H1 (cell line): Measurements from ENCODE around the gene PRKAR2B.

Source experiments
- CTCF ChIP-seq, 3 experiments: IDR thresholded peaks; 1 replicate in 2 of 3; 2 replicates in 1 of 3; pipeline versions ENCODE4 v1.5.1 to v1.6.1; 2011; ENCODE audit warnings: low read length in 3 of 3, mild to moderate bottlenecking in 3 of 3, inconsistent platforms in 2 of 3, low read depth in 1 of 3, moderate library complexity in 1 of 3; ENCODE audit not compliant: insufficient read depth in 1 of 3; ENCODE audit errors: control extremely low read depth in 1 of 3
- MAX ChIP-seq: IDR thresholded peaks from 2 replicates; pipeline ENCODE4 v1.6.1; 2012; ENCODE audit warnings: inconsistent platforms

GRCh38 chr7:107164092-107164491 lies 119.6 kb downstream of the PRKAR2B start:
- TF ChIP-seq CTCF (IDR thresholded peaks at IDR 0.05; ENCODE audit: control extremely low read depth in 1 of 3, insufficient read depth in 1 of 3, low read depth in 1 of 3, low read length in 3 of 3) (no peak), MAX (no peak)
